Activated T-helper 2 cell treated with anti-CD3 and anti-CD28 coated beads, Interferon-gamma antibody, Interleukin-2, Interleukin-4, amounts not matched to agents 10 μg/mL and 5 μg/mL and 100 μg/mL, durations not matched to agents 14 hours and 24 hours and 36 hours (primary cell): ENCODE data around the gene CMC4. TPM values are rescaled to one million over a fixed set of nuclear protein-coding genes. Genes with fewer than 3 reads are reported as not detected.

Source experiments
- DNase-seq: peaks from one replicate; pipeline ENCODE4 v3.0.0; 2021; ENCODE audit warnings: low spot score
- H3K27ac Mint-ChIP-seq: one replicate; pipeline ENCODE4 v1.8.0; 2021; ENCODE audit warnings: mixed read lengths
- H3K27me3 Mint-ChIP-seq: one replicate; pipeline ENCODE4 v1.8.0; 2021; ENCODE audit warnings: low read depth, mixed read lengths
- H3K36me3 Mint-ChIP-seq: one replicate; pipeline ENCODE4 v1.8.0; 2021; ENCODE audit warnings: low read depth, mixed read lengths
- H3K4me1 Mint-ChIP-seq: one replicate; pipeline ENCODE4 v1.8.0; 2021; ENCODE audit warnings: low read depth, mixed read lengths
- H3K4me3 Mint-ChIP-seq: one replicate; pipeline ENCODE4 v1.8.0; 2021; ENCODE audit warnings: low read depth, mild to moderate bottlenecking, moderate library complexity, mixed read lengths
- H3K9me3 Mint-ChIP-seq: one replicate; pipeline ENCODE4 v1.8.0; 2021; ENCODE audit warnings: mixed read lengths
- intact Hi-C: fragments of 100-400 bp; cut with micrococcal nuclease; formaldehyde crosslinking; loops from one replicate; pipeline ENCODE4 v1.15.1; 2023
- total RNA-seq: library from RNA; stranded (reverse); gene quantifications from 2 replicates; pipeline ENCODE4 v1.2.3, GENCODE V29; 2022

CMC4 gene
- total RNA-seq, result 1.9 and 4.3 TPM in 2 replicates

GRCh38 chrX:155070975-155071693 is at the start of gene CMC4, which contains the start of the genes BRCC3 and MTCP1:
Gene CMC4 (minus strand): TSS chrX:155071136. CDS start chrX:155064023, 7,113 bp downstream.
Gene BRCC3 (plus strand): TSS chrX:155071508. CDS start chrX:155071528, 20 bp downstream.
Gene MTCP1 (minus strand): TSS chrX:155071136. CDS start chrX:155066010, 5,126 bp downstream.
- H3K27me3 Mint-ChIP-seq, result no peaks in the 10 kb centered on the region

GRCh38 chrX:155115174-155115819 is 44.4 kb upstream of the CMC4 start:
- no peaks in the 10 kb centered on the region for H3K4me1 Mint-ChIP-seq
- no peak overlapping the region for H3K4me3 Mint-ChIP-seq
- DNase-seq, result no peak
- H3K9me3 Mint-ChIP-seq, result peaks cover 3% of the 10 kb centered on the region
- H3K27me3 Mint-ChIP-seq, result no peaks in the 10 kb centered on the region
- H3K27ac Mint-ChIP-seq, result no peak overlapping the region
- intact Hi-C loops, result no loop called here
- H3K36me3 Mint-ChIP-seq, result peaks cover 63% of the 10 kb centered on the region

More at GRCh38 chrX:155070975-155071693, at the start of gene CMC4, which contains the start of the genes BRCC3 and MTCP1:
- peak; percentile 74 for DNase-seq
- H3K9me3 Mint-ChIP-seq, result no peaks in the 10 kb centered on the region
- intact Hi-C loops, result loop anchor here (1.0 to 5.0 kb wide), 2 partner anchors 45 to 89 kb away; partner anchors contain the start of gene FUNDC2
- H3K4me1 Mint-ChIP-seq, result peaks cover 44% of the 10 kb centered on the region
- H3K27ac Mint-ChIP-seq, result peak within 1 kb of the TSS; percentile 95
- H3K4me3 Mint-ChIP-seq, result peak within 1 kb of the TSS; percentile 94
- peaks cover 37% of the 10 kb centered on the region for H3K36me3 Mint-ChIP-seq

GRCh38 chrX:155113097-155113496 is 42.2 kb upstream of the CMC4 start:
- no peak overlapping the region for H3K27ac Mint-ChIP-seq
- H3K9me3 Mint-ChIP-seq, result peaks cover 3% of the 10 kb centered on the region
- intact Hi-C loops, result no loop called here
- DNase-seq, result no peak
- peaks cover 3% of the 10 kb centered on the region for H3K4me1 Mint-ChIP-seq
- no peak overlapping the region for H3K4me3 Mint-ChIP-seq
- H3K27me3 Mint-ChIP-seq, result no peaks in the 10 kb centered on the region
- peaks cover 66% of the 10 kb centered on the region for H3K36me3 Mint-ChIP-seq

- intact Hi-C loops, result no loop called here
- Mint-ChIP-seq H3K27ac (no peak overlapping the region), H3K27me3 (no peaks in the 10 kb centered on the region), H3K4me1 (peaks cover 3% of the 10 kb centered on the region), H3K9me3 (peaks cover 3% of the 10 kb centered on the region), H3K4me3 (no peak overlapping the region), H3K36me3 (peaks cover 72% of the 10 kb centered on the region)
- DNase-seq, result no peak
Measured at GRCh38 chrX:155112171-155112570, 41.2 kb upstream of the CMC4 start.

GRCh38 chrX:155108427-155108826 is 37.5 kb upstream of the CMC4 start:
- no peak for DNase-seq
- Mint-ChIP-seq H3K4me1 (peaks cover 3% of the 10 kb centered on the region), H3K4me3 (no peak overlapping the region), H3K27me3 (no peaks in the 10 kb centered on the region), H3K36me3 (peaks cover 63% of the 10 kb centered on the region), H3K27ac (no peak overlapping the region), H3K9me3 (peaks cover 3% of the 10 kb centered on the region)
- intact Hi-C loops, result no loop called here

GRCh38 chrX:155105919-155106318 is 35.0 kb upstream of the CMC4 start:
- intact Hi-C loops, result no loop called here
- Mint-ChIP-seq H3K4me1 (peaks cover 6% of the 10 kb centered on the region), H3K27ac (no peak overlapping the region), H3K36me3 (peaks cover 55% of the 10 kb centered on the region), H3K4me3 (no peak overlapping the region), H3K27me3 (no peaks in the 10 kb centered on the region), H3K9me3 (peaks cover 3% of the 10 kb centered on the region)
- no peak for DNase-seq

GRCh38 chrX:155094468-155095061 is 23.6 kb upstream of the CMC4 start:
- H3K36me3 Mint-ChIP-seq, result peaks cover 36% of the 10 kb centered on the region
- H3K9me3 Mint-ChIP-seq, result no peaks in the 10 kb centered on the region
- H3K4me3 Mint-ChIP-seq, result no peak overlapping the region
- no peaks in the 10 kb centered on the region for H3K4me1 Mint-ChIP-seq
- H3K27me3 Mint-ChIP-seq, result no peaks in the 10 kb centered on the region
- H3K27ac Mint-ChIP-seq, result no peak overlapping the region
- no peak for DNase-seq
- intact Hi-C loops, result loop anchor here (5.0 kb wide), 1 partner anchor 123 kb away; the partner anchor contains the start of gene VBP1

GRCh38 chrX:155086961-155087735 is 16.2 kb upstream of the CMC4 start:
- Mint-ChIP-seq H3K9me3 (no peaks in the 10 kb centered on the region), H3K4me1 (no peaks in the 10 kb centered on the region), H3K36me3 (peaks cover 30% of the 10 kb centered on the region), H3K27me3 (no peaks in the 10 kb centered on the region), H3K4me3 (no peak overlapping the region), H3K27ac (no peak overlapping the region)
- DNase-seq, result no peak
- intact Hi-C loops, result loop anchor here (10.0 kb wide), 1 partner anchor 738 kb away; no protein-coding TSS in a partner anchor

GRCh38 chrX:155086202-155086840 is 15.4 kb upstream of the CMC4 start:
- H3K36me3 Mint-ChIP-seq, result peaks cover 33% of the 10 kb centered on the region
- no peaks in the 10 kb centered on the region for H3K9me3 Mint-ChIP-seq
- H3K27ac Mint-ChIP-seq, result no peak overlapping the region

GRCh38 chrX:155071694-155072280 is 851 bp upstream of the CMC4 start:
- Mint-ChIP-seq H3K4me1 (peaks cover 41% of the 10 kb centered on the region), H3K9me3 (no peaks in the 10 kb centered on the region), H3K4me3 (peak overlapping the region; percentile 94), H3K27ac (peak overlapping the region; percentile 95), H3K36me3 (peaks cover 41% of the 10 kb centered on the region), H3K27me3 (no peaks in the 10 kb centered on the region)
- no peak for DNase-seq
- intact Hi-C loops, result loop anchor here (1.0 to 5.0 kb wide), 2 partner anchors 45 to 89 kb away; partner anchors contain the start of gene FUNDC2

More at GRCh38 chrX:155086202-155086840, 15.4 kb upstream of the CMC4 start:
- intact Hi-C loops, result loop anchor here (10.0 kb wide), 1 partner anchor 738 kb away; no protein-coding TSS in a partner anchor
- Mint-ChIP-seq H3K4me3 (no peak overlapping the region), H3K4me1 (no peaks in the 10 kb centered on the region), H3K27me3 (no peaks in the 10 kb centered on the region)
- no peak for DNase-seq

- Mint-ChIP-seq H3K27ac (peak overlapping the region; percentile 85), H3K9me3 (no peaks in the 10 kb centered on the region), H3K27me3 (no peaks in the 10 kb centered on the region), H3K4me1 (peaks cover 44% of the 10 kb centered on the region), H3K36me3 (peaks cover 32% of the 10 kb centered on the region), H3K4me3 (peak overlapping the region; percentile 77)
- intact Hi-C loops, result loop anchor here (5.0 kb wide), 1 partner anchor 88 kb away; no protein-coding TSS in a partner anchor
- DNase-seq, result no peak
Measured at GRCh38 chrX:155070663-155070974, 317 bp downstream of the CMC4 start.
